Effector CD8-positive, alpha-beta T cell (primary cell): ENCODE measurements around the gene RPUSD1.
A peak's percentile ranks its signal among the peaks of the same experiment; 100 is the strongest.
"Not testable (repeated sequence)": the region's sequence is repeated elsewhere in the genome, so short reads cannot be mapped to it uniquely, and the experiment has no call there.

ENCODE experiments used
- DNase-seq: peaks from one replicate; lab custom pipeline; 2025; lab: John Stamatoyannopoulos, UW

Gene RPUSD1

GRCh38 chr16:747978-748746 lies 40.0 kb downstream of the RPUSD1 start:
- no peak for DNase-seq

- DNase-seq, result no peak
Measured at GRCh38 chr16:746637-747036, 41.5 kb downstream of the RPUSD1 start.

- DNase-seq, result no peak
Measured at GRCh38 chr16:745739-746138, 42.4 kb downstream of the RPUSD1 start.

- no peak for DNase-seq
Measured at GRCh38 chr16:743794-744500, 44.2 kb downstream of the RPUSD1 start.

GRCh38 chr16:742894-743293 lies 45.3 kb downstream of the RPUSD1 start:
- DNase-seq, result not testable (repeated sequence)

- no peak for DNase-seq
Measured at GRCh38 chr16:741986-742629, 46.1 kb downstream of the RPUSD1 start.

GRCh38 chr16:740764-741505 lies 47.2 kb downstream of the RPUSD1 start, which contains the start of gene CIAO3:
CIAO3 (minus strand) TSS chr16:740997; CDS start chr16:740985, 12 bp downstream.
- DNase-seq, result peak; percentile 90

GRCh38 chr16:740459-740763 lies 47.8 kb downstream of the RPUSD1 start:
- DNase-seq, result no peak

- DNase-seq, result no peak
Measured at GRCh38 chr16:739560-740458, 48.4 kb downstream of the RPUSD1 start.

GRCh38 chr16:736936-737481 lies 51.2 kb downstream of the RPUSD1 start:
- no peak for DNase-seq

- DNase-seq, result no peak
Measured at GRCh38 chr16:735982-736453, 52.2 kb downstream of the RPUSD1 start.

GRCh38 chr16:734981-735881 lies 53.0 kb downstream of the RPUSD1 start:
- DNase-seq, result no peak
